ENCODE data around the gene PGAP2. TPM values are rescaled to one million over a fixed set of nuclear protein-coding genes. Genes with fewer than 3 reads are reported as not detected.

PGAP2 gene
- total and polyA plus RNA-seq, 2 donors = 10.5 to 24.0 TPM

DNA sequence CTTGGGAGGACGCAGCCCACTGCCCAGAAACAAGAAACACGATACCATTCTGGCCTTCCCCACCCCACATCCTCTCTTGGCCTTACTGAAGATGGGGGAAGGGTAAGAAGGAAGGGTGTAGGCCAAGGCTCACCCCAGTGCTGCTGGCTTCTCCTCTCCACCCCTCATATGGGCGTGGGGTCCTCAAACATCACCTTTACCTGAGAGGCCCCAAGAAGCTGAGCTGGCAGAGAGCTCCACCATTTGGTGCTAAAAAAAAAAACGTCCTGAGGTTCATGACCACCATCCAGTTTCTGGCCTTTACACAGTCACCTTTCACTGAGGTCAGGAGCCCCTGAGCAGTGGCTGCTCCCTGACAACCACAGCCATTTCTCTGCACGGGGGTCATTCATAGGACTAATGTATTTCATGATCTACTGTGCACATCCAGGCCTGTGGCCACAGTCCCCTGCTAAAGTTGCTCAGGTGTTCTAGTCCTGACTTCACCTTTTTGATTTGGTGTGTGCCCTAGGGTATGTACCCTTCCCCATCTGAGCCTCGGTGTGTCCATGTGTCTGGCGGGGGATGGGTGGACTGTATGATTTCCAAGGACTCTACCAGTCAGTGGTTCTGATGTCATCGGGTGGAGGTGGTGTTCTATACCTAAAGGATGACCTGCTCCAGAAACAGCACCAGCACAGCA is 17.3 kb downstream of the PGAP2 start:
- Histone ChIP-seq H3K36me3 (ENCODE audit: control insufficient read depth in 2 of 2, insufficient read depth in 2 of 2, low read length in 1 of 2) (peaks cover 45 to 54% of the 10 kb centered on the region in 2 donors), H3K9me3 (ENCODE audit: control insufficient read depth in 2 of 2, insufficient read depth in 1 of 2, low read length in 1 of 2) (no peaks in the 10 kb centered on the region)

DNA sequence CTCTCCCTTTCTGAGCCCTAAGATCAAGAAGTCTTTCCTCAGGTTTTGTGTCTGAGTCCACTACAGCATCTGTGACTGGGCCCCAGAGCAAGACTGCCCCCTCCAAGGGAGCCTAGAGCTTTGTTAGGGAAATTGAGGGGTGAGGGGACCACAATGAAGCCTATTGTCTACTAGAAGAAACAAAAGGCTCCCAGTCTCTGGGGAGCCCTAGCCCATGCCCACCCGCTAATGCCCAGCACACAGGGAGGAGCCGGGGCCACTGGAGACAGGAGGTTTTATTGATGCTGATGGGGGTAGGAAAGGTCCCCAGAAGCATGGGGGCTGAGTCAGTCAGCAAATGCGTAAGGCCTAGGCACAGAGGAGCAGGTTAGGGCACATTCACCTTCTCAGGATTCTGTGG is 18.4 kb downstream of the PGAP2 start:
- Histone ChIP-seq H3K27me3 (ENCODE audit: control insufficient read depth in 2 of 2, insufficient read depth in 1 of 2, low read length in 1 of 2) (no peaks in the 10 kb centered on the region), H3K36me3 (ENCODE audit: control insufficient read depth in 2 of 2, insufficient read depth in 2 of 2, low read length in 1 of 2) (peaks cover 55 to 65% of the 10 kb centered on the region in 2 donors), H3K9me3 (ENCODE audit: control insufficient read depth in 2 of 2, insufficient read depth in 1 of 2, low read length in 1 of 2) (no peaks in the 10 kb centered on the region), H3K27ac (ENCODE audit: low read depth in 1 of 2, low read length in 1 of 2) (no peak overlapping the region), H3K4me1 (ENCODE audit: control insufficient read depth in 2 of 2, insufficient read depth in 2 of 2, low read length in 2 of 2) (peaks cover 0 to 13% of the 10 kb centered on the region in 2 donors), H3K4me3 (ENCODE audit: low read length in 2 of 2) (no peak overlapping the region)
- no peak for DNase-seq (ENCODE audit: low read depth in 6 of 9, low spot score in 9 of 9)
- 97% methylated on average over 3 of the region's 3 CpGs for WGBS

More for the DNA sequence above, 17.3 kb downstream of the PGAP2 start:
- Histone ChIP-seq H3K27me3 (ENCODE audit: control insufficient read depth in 2 of 2, insufficient read depth in 1 of 2, low read length in 1 of 2) (no peaks in the 10 kb centered on the region), H3K4me1 (ENCODE audit: control insufficient read depth in 2 of 2, insufficient read depth in 2 of 2, low read length in 2 of 2) (peaks cover 0 to 4% of the 10 kb centered on the region in 2 donors), H3K4me3 (ENCODE audit: low read length in 2 of 2) (no peak overlapping the region), H3K27ac (ENCODE audit: low read depth in 1 of 2, low read length in 1 of 2) (no peak overlapping the region)
- DNase-seq (ENCODE audit: low read depth in 6 of 9, low spot score in 9 of 9) = no peak
- 96% methylated on average over 8 of the region's 8 CpGs for WGBS

DNA sequence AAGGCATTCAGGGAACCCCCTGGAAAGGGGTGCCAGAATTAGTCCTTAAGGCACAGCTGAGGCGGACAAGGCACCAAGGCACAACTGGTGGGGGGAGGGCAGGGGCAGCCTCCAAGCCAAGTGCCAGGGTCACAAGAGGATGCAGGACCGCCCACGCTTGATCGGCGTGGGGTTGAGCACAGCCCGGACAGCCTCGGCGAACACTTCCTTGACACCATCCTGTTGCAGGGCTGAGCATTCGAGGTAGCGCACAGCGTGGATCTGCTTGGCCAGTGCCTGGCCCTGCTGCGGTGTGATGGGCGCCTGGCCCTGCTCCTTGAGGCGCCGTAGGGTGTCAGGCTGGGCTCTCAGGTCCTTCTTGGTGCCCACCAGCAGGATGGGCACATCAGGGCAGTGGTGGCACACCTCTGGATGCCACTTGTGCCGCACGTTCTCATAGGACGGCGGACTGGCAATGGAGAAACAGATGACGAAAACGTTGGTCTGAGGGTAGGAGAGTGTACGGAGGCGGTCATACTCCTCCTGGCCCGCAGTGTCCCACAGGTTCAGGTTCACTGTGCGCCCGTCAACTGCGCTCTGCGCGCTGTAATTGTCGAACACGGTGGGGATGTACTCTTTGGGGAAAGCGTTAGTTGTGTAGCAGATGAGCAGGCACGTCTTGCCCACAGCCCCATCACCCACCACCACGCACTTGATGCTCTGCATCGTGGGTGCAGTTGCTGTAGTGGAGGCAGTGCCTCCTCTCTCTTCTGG is 19.2 kb downstream of the PGAP2 start:
- H3K4me1 ChIP-seq (ENCODE audit: control insufficient read depth in 2 of 2, insufficient read depth in 2 of 2, low read length in 2 of 2) = peaks cover 0 to 18% of the 10 kb centered on the region in 2 donors
- H3K27me3 ChIP-seq (ENCODE audit: control insufficient read depth in 2 of 2, insufficient read depth in 1 of 2, low read length in 1 of 2) = no peaks in the 10 kb centered on the region
- 97% methylated on average over 35 of the region's 35 CpGs for WGBS
- no peak overlapping the region for H3K27ac ChIP-seq (ENCODE audit: low read depth in 1 of 2, low read length in 1 of 2)
- H3K36me3 ChIP-seq (ENCODE audit: control insufficient read depth in 2 of 2, insufficient read depth in 2 of 2, low read length in 1 of 2) = peaks cover 58 to 67% of the 10 kb centered on the region in 2 donors
- no peaks in the 10 kb centered on the region for H3K9me3 ChIP-seq (ENCODE audit: control insufficient read depth in 2 of 2, insufficient read depth in 1 of 2, low read length in 1 of 2)
- DNase-seq (ENCODE audit: low read depth in 6 of 9, low spot score in 9 of 9) = no peak
- no peak overlapping the region for H3K4me3 ChIP-seq (ENCODE audit: low read length in 2 of 2)

DNA sequence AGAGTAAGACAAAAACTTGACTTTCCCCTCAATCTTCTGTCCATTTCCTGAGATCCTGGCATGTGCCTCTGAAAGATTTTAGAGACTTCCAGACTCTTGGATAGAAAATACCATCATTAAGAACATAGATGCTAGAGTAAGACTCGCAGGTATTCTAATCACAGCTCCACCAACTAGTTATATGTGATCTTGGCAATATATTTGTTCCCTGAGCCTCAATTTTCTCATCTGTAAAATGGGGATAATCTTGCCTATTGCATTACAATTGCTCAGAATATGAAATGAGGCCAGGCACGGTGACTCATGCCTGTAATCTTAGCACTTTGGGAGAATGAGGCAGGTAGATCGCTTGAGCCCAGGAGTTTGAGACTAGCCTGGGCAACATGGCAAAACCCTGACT is 21.7 kb downstream of the PGAP2 start:
- 98% methylated on average over 3 of the region's 3 CpGs for WGBS
- DNase-seq (ENCODE audit: low read depth in 6 of 9, low spot score in 9 of 9) = no peak
- Histone ChIP-seq H3K27me3 (ENCODE audit: control insufficient read depth in 2 of 2, insufficient read depth in 1 of 2, low read length in 1 of 2) (no peaks in the 10 kb centered on the region), H3K4me3 (ENCODE audit: low read length in 2 of 2) (no peak overlapping the region), H3K9me3 (ENCODE audit: control insufficient read depth in 2 of 2, insufficient read depth in 1 of 2, low read length in 1 of 2) (no peaks in the 10 kb centered on the region), H3K4me1 (ENCODE audit: control insufficient read depth in 2 of 2, insufficient read depth in 2 of 2, low read length in 2 of 2) (peaks cover 7 to 38% of the 10 kb centered on the region in 2 donors), H3K27ac (ENCODE audit: low read depth in 1 of 2, low read length in 1 of 2) (no peak overlapping the region), H3K36me3 (ENCODE audit: control insufficient read depth in 2 of 2, insufficient read depth in 2 of 2, low read length in 1 of 2) (peaks cover 54 to 79% of the 10 kb centered on the region in 2 donors)

DNA sequence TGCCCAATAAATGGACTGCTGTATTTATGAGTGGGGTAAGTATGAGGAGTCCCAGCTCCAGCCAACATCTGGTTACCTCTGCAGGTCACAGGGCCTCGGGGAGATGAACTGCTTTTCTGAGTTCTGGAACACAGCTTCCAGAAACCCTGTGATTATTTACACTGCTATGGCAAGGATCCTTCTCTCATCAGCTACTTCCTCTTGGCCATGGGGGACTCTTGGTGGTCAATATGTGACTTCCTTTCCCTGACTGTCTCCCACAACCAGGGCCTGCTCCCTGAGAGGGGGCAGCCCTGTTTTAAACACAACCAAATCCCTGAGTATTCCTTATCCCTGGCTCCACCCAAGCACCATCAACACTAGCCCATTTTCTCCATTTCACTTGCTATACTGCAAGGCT is 22.4 kb downstream of the PGAP2 start:
- no peak overlapping the region for H3K27ac ChIP-seq (ENCODE audit: low read depth in 1 of 2, low read length in 1 of 2)
- H3K9me3 ChIP-seq (ENCODE audit: control insufficient read depth in 2 of 2, insufficient read depth in 1 of 2, low read length in 1 of 2) = no peaks in the 10 kb centered on the region
- 91% methylated on average over 1 of the region's 1 CpG for WGBS
- no peak for DNase-seq (ENCODE audit: low read depth in 6 of 9, low spot score in 9 of 9)
- no peaks in the 10 kb centered on the region for H3K27me3 ChIP-seq (ENCODE audit: control insufficient read depth in 2 of 2, insufficient read depth in 1 of 2, low read length in 1 of 2)
- H3K4me3 ChIP-seq (ENCODE audit: low read length in 2 of 2) = no peak overlapping the region
- H3K4me1 ChIP-seq (ENCODE audit: control insufficient read depth in 2 of 2, insufficient read depth in 2 of 2, low read length in 2 of 2) = peaks cover 13 to 45% of the 10 kb centered on the region in 2 donors
- peaks cover 55 to 79% of the 10 kb centered on the region in 2 donors for H3K36me3 ChIP-seq (ENCODE audit: control insufficient read depth in 2 of 2, insufficient read depth in 2 of 2, low read length in 1 of 2)

DNA sequence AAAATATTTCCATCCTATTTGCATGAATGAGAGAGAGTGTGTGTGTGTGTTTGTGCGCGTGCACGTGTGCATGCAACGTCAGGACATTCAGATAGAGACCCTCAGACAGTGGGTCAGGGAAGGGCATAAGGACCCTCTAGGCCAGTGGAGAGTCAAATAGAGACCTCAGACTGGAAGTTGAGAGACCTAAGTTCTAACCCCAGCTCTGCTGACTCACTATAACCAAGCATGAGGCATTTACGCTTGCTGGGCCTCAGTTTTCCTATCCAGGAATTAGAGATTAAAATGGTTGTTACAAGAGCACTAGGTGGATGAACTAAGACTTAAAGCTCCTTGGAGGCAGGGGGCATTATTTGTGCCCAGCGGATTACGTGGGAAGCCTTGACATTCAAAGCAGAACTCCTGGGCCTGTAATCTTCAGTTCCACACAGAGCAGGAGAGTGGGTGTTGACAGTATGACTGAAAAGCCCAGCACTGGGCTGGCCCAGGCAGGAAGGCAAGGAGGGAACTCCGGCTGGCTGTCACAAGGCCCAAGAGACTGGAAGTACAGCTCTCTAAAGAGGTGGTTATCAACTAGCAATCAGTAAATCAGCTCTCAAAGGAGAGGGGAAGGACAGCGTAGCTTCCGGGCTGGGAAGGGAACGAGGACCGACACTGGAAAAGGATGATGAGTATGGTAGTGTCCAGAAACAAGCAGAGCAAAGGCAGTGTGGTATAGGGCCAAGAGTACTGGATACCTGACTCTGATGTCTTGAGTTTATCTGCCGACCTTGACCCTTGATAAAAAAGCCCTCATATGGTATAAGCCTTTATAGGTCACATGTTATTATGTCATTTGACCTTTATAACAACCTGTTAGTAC is 23.2 kb downstream of the PGAP2 start:
- Histone ChIP-seq H3K27me3 (ENCODE audit: control insufficient read depth in 2 of 2, insufficient read depth in 1 of 2, low read length in 1 of 2) (no peaks in the 10 kb centered on the region), H3K36me3 (ENCODE audit: control insufficient read depth in 2 of 2, insufficient read depth in 2 of 2, low read length in 1 of 2) (peaks cover 47 to 71% of the 10 kb centered on the region in 2 donors), H3K27ac (ENCODE audit: low read depth in 1 of 2, low read length in 1 of 2) (no peak overlapping the region), H3K4me1 (ENCODE audit: control insufficient read depth in 2 of 2, insufficient read depth in 2 of 2, low read length in 2 of 2) (peaks cover 18 to 54% of the 10 kb centered on the region in 2 donors), H3K4me3 (ENCODE audit: low read length in 2 of 2) (no peak overlapping the region), H3K9me3 (ENCODE audit: control insufficient read depth in 2 of 2, insufficient read depth in 1 of 2, low read length in 1 of 2) (no peaks in the 10 kb centered on the region)
- 89% methylated on average over 13 of the region's 13 CpGs for WGBS
- no peak for DNase-seq (ENCODE audit: low read depth in 6 of 9, low spot score in 9 of 9)

DNA sequence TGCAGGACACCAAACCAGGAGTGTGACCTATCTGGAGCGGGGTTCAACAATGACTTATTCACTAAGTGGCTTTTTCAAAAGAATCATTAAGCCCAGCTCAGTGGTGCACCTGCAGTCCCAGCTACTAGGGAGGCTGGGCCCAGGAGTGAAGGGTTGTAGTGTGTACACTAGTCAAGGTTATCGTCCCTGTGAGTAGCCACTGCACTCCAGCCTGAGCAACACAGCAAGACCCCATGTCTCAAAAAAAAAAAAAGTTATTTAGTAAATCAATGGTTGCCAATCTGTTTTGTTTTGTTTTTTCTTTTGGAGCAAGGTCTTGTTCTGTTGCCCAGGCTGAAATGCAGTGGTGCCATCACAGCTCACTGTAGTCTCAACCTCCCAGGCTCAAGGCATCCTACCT is 24.5 kb downstream of the PGAP2 start:
- no peak for DNase-seq (ENCODE audit: low read depth in 6 of 9, low spot score in 9 of 9)
- no peaks in the 10 kb centered on the region for H3K9me3 ChIP-seq (ENCODE audit: control insufficient read depth in 2 of 2, insufficient read depth in 1 of 2, low read length in 1 of 2)
- H3K36me3 ChIP-seq (ENCODE audit: control insufficient read depth in 2 of 2, insufficient read depth in 2 of 2, low read length in 1 of 2) = peaks cover 37 to 59% of the 10 kb centered on the region in 2 donors
- H3K27ac ChIP-seq (ENCODE audit: low read depth in 1 of 2, low read length in 1 of 2) = peak overlapping the region in 1 of 2 donors; percentile 30
- H3K4me1 ChIP-seq (ENCODE audit: control insufficient read depth in 2 of 2, insufficient read depth in 2 of 2, low read length in 2 of 2) = peaks cover 29 to 66% of the 10 kb centered on the region in 2 donors
- 97% methylated on average over 2 of the region's 2 CpGs for WGBS
- no peaks in the 10 kb centered on the region for H3K27me3 ChIP-seq (ENCODE audit: control insufficient read depth in 2 of 2, insufficient read depth in 1 of 2, low read length in 1 of 2)
- no peak overlapping the region for H3K4me3 ChIP-seq (ENCODE audit: low read length in 2 of 2)

DNA sequence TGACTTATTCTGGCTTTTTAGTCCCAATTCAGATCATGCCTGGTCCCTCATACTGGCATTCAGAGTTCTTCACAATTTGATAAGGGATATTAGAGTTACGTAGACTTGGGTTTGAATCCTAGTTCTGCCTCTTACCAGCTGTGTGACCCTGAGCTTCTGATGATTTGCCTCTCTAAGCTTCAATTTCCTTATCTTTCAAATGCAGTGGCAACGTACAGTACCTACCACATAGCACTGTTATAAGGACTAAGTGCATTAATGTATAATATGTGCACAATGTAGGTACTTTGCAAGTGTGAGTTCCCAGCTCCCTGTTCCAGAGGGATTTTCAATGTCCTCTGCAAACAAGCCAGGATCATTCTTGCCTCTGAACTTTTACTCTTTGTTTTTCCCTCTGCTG is 25.1 kb downstream of the PGAP2 start:
- WGBS = 88% methylated on average over 2 of the region's 2 CpGs
- Histone ChIP-seq H3K4me1 (ENCODE audit: control insufficient read depth in 2 of 2, insufficient read depth in 2 of 2, low read length in 2 of 2) (peaks cover 35 to 72% of the 10 kb centered on the region in 2 donors), H3K36me3 (ENCODE audit: control insufficient read depth in 2 of 2, insufficient read depth in 2 of 2, low read length in 1 of 2) (peaks cover 34 to 58% of the 10 kb centered on the region in 2 donors)

DNA sequence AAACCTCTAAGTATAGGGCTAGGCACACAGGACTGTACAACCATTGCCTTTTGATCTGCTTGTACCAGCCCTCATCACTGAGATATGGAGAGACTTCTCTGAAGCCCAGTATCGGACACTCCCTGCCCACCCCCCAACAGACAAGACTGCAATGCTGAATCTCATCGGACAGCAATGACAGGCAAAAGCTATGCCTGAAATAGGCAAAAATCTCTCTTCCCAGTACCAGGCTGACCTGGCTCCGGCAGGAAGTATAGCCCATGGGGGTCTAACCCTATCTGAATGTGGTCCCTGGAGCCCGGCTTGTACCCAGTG is 25.9 kb downstream of the PGAP2 start:
- H3K27me3 ChIP-seq (ENCODE audit: control insufficient read depth in 2 of 2, insufficient read depth in 1 of 2, low read length in 1 of 2) = no peaks in the 10 kb centered on the region
- H3K4me3 ChIP-seq (ENCODE audit: low read length in 2 of 2) = no peak overlapping the region
- no peak for DNase-seq (ENCODE audit: low read depth in 6 of 9, low spot score in 9 of 9)
- peaks cover 34 to 58% of the 10 kb centered on the region in 2 donors for H3K36me3 ChIP-seq (ENCODE audit: control insufficient read depth in 2 of 2, insufficient read depth in 2 of 2, low read length in 1 of 2)
- WGBS = 55% methylated on average over 4 of the region's 4 CpGs
- no peaks in the 10 kb centered on the region for H3K9me3 ChIP-seq (ENCODE audit: control insufficient read depth in 2 of 2, insufficient read depth in 1 of 2, low read length in 1 of 2)
- peaks cover 41 to 80% of the 10 kb centered on the region in 2 donors for H3K4me1 ChIP-seq (ENCODE audit: control insufficient read depth in 2 of 2, insufficient read depth in 2 of 2, low read length in 2 of 2)
- H3K27ac ChIP-seq (ENCODE audit: low read depth in 1 of 2, low read length in 1 of 2) = peak overlapping the region in 1 of 2 donors; percentile 8

More for the DNA sequence above, 25.1 kb downstream of the PGAP2 start:
- no peaks in the 10 kb centered on the region for H3K27me3 ChIP-seq (ENCODE audit: control insufficient read depth in 2 of 2, insufficient read depth in 1 of 2, low read length in 1 of 2)
- no peak overlapping the region for H3K4me3 ChIP-seq (ENCODE audit: low read length in 2 of 2)
- no peak for DNase-seq (ENCODE audit: low read depth in 6 of 9, low spot score in 9 of 9)
- no peaks in the 10 kb centered on the region for H3K9me3 ChIP-seq (ENCODE audit: control insufficient read depth in 2 of 2, insufficient read depth in 1 of 2, low read length in 1 of 2)
- no peak overlapping the region for H3K27ac ChIP-seq (ENCODE audit: low read depth in 1 of 2, low read length in 1 of 2)

Data from thymus (tissue), 11 donors.